Mucosa of gallbladder (tissue), 1 donor: ENCODE measurements around the gene MT3. TPM values are rescaled to one million over a fixed set of nuclear protein-coding genes. Genes with fewer than 3 reads are reported as not detected.
"Not testable (repeated sequence)": the region's sequence is repeated elsewhere in the genome, so short reads cannot be mapped to it uniquely, and the experiment has no call there.

Experiments used
- DNase-seq: peaks from one replicate; pipeline ENCODE4 v3.0.0-alpha.2; 2020; ENCODE audit warnings: low spot score
- total RNA-seq: library from RNA; stranded (reverse); gene quantifications from one replicate; pipeline ENCODE4 v1.2.1, GENCODE V29; 2021
- donor health status: DM: no; HTN: no; CAD: no.

The MT3 gene
- total RNA-seq, 1 donor from 2014 or later, result 1.4 TPM

GRCh38 chr16:56580391-56581048 lies 8.8 kb upstream of the MT3 start:
- DNase-seq, result no peak

- not testable (repeated sequence) for DNase-seq
These were observed 6.4 kb upstream of the MT3 start for GRCh38 chr16:56582911-56583310.

GRCh38 chr16:56583351-56584168 lies 5.8 kb upstream of the MT3 start:
- DNase-seq, result no peak

GRCh38 chr16:56584276-56584675 lies 5.1 kb upstream of the MT3 start:
- no peak for DNase-seq

GRCh38 chr16:56588781-56589140 lies 567 bp upstream of the MT3 start:
- no peak for DNase-seq

GRCh38 chr16:56591377-56592060 lies 2.2 kb downstream of the MT3 start:
- DNase-seq, result no peak

- DNase-seq, result no peak
These were observed 4.4 kb downstream of the MT3 start for GRCh38 chr16:56593573-56594291.

GRCh38 chr16:56594292-56594619 lies 4.9 kb downstream of the MT3 start:
- no peak for DNase-seq

- no peak for DNase-seq
These were observed 11.2 kb downstream of the MT3 start for GRCh38 chr16:56600398-56600999.

- DNase-seq, result no peak
These were observed 12.0 kb downstream of the MT3 start for GRCh38 chr16:56601325-56601724.

- peak; percentile 49 for DNase-seq
These were observed 14.3 kb downstream of the MT3 start for GRCh38 chr16:56603589-56603988.

GRCh38 chr16:56604966-56605365 lies 15.6 kb downstream of the MT3 start:
- DNase-seq, result no peak

GRCh38 chr16:56605475-56605874 lies 16.1 kb downstream of the MT3 start:
- DNase-seq, result no peak

- no peak for DNase-seq
These were observed 16.7 kb downstream of the MT3 start for GRCh38 chr16:56606071-56606475.

GRCh38 chr16:56606476-56607108 lies 17.3 kb downstream of the MT3 start:
- DNase-seq, result no peak

- DNase-seq, result peak; percentile 74
These were observed 17.8 kb downstream of the MT3 start for GRCh38 chr16:56607109-56607618.

GRCh38 chr16:56607675-56608042 lies 18.3 kb downstream of the MT3 start:
- DNase-seq, result no peak

- DNase-seq, result peak; percentile 95
These were observed 18.9 kb downstream of the MT3 start, which contains the start of gene MT2A for GRCh38 chr16:56608043-56608875. TSS of gene MT2A (plus strand) at chr16:56608584. CDS start at chr16:56608656, 72 bp downstream.

- no peak for DNase-seq
These were observed 19.6 kb downstream of the MT3 start for GRCh38 chr16:56608876-56609462.

GRCh38 chr16:56609463-56609921 lies 20.2 kb downstream of the MT3 start:
- peak; percentile 82 for DNase-seq
